Renal cortex interstitium (tissue), 11 donors: ENCODE measurements around the gene MAPKAP1. TPM values are rescaled to one million over a fixed set of nuclear protein-coding genes. Genes with fewer than 3 reads are reported as not detected.

Experiments used
- DNase-seq, 11 donors: peaks; one replicate each; pipeline ENCODE4 v3.0.0-alpha.2; 2013; ENCODE audit warnings: low read depth in 9 of 11, low spot score in 4 of 11; ENCODE audit errors: extremely low read depth in 1 of 11
- polyA plus RNA-seq, 3 donors: library from polyadenylated mRNA; unstranded; fragments of 120-200 nt; gene quantifications; one replicate each; pipeline ENCODE4 v1.2.1, GENCODE V29; 2013; ENCODE audit not compliant: insufficient read length in 3 of 3

The MAPKAP1 gene
- polyA plus RNA-seq, 3 donors = 65.3 to 77.1 (median 71.6) TPM

DNA sequence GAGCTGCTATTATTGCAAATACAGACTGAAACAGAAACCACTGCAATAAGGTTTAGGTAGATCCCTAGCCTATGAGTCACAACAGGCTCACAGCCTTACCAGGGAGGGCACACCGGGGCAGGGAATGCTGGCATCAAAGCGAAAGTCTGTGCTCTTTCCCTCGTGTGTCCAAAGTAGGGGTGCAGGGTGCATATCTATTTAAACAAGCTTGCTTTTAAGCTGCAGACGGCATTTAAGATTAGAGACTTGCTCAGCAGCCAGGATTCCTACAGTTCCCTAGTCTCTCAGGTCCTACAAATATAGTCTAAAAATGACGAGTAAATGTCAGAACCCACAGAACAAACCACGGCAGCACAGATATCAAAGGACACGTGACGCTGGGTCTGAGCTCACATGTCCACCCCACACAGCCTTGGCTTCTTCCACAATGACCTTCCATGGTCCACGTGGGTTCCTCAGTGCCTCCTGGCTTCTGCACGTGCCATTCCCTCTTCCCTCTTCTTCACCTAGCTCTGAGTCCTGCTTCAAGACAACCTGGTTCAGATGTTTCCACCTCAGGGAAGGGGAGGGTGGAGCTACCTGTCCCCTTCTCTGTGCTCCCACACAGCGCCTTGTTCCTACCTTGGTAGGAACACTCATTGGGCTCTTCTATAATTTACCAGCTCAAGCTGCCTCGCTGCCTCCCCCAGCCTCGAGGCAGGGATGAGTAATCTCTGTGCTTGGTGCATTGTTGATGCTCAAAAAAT, 193.2 kb downstream of the MAPKAP1 start:
- DNase-seq = no peak

GRCh38 chr9:125513303-125513667, 193.7 kb downstream of the MAPKAP1 start:
- DNase-seq = no peak

DNA sequence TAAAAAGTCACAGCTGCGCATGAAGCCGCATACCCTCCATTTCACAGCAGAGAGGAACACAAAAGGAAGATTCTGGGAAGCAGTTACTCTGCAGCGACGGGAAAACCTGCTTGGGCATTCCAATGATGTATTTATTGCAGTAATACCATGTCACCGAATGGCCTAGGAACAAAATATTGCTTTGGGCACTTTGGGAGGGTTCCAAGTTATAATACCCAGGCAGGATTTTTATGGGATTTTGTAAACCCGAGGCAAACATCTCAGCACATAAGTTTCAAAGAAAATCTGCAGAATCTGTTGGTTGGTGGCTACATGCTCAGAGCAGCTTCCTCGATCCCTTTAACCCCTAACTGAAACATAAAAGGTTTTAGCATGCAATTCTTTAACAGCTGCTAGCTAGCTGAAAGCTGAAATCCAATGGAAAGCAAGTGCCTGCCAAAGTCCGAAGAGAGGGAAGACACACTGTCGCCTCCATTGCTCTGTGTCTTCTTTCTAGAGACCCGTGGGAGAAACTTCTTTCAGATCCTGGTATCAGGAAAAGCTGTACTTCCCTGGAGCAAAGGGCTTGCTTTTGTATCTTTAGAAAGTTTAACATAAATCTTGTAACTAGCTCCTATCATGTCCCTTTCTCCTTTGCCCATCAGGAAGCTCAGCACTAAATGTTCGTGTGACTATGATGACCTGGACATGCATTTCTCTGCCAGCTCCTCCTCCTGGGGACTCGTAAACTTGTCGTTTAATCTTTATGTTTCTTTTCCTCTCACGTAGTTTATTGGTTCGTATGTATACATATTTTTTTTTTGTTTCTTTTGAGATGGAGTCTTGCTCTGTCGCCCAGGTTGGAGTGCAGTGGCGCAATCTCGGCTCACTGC, 195.0 kb downstream of the MAPKAP1 start:
- no peak for DNase-seq

- DNase-seq = no peak
These were observed 196.0 kb downstream of the MAPKAP1 start for GRCh38 chr9:125510980-125511379.

DNA sequence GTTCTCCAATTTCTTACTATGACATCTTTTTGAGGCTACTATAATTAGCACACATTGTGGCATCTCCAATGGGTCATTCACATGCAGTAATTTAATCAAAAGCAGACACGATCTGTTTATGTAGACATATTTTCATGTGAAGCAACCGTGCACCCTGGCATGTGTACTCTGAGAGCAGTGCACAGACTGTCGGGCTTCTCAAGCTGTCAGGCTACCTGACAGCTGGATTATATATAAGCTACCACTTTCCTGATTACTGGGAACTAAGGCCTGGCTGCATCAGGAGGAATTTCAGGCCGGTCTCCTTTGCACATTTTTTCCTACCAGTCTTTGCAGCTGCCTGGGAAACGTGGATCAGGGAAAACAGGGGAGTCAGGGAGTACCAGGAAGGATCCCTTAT, 197.5 kb downstream of the MAPKAP1 start:
- DNase-seq = no peak

GRCh38 chr9:125508249-125508648, 198.8 kb downstream of the MAPKAP1 start:
- DNase-seq = no peak

GRCh38 chr9:125507226-125507625, 199.8 kb downstream of the MAPKAP1 start:
- no peak for DNase-seq

- peak in 1 of 11 donors; percentile 34 for DNase-seq
These were observed 201.0 kb downstream of the MAPKAP1 start for GRCh38 chr9:125505988-125506438.

DNA sequence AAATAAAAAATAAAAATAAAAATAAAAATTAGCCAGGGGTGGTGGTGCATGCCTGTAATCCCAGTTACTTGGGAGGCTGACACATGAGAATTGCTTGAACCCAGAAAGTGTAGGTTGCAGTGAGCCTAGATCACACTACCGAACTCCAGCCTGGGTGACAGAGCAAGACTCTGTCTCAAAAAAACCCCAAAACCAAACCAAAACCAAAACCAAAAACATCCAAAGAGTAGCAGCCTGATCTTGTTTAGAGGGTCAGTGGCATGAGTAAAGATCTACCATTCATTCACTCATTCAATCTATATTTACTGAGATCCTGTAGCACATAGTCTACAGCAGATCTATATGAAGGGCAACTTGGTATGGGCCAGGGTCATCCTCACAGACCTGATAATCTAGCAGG, 202.4 kb downstream of the MAPKAP1 start:
- DNase-seq = no peak

- no peak for DNase-seq
These were observed 209.1 kb downstream of the MAPKAP1 start for GRCh38 chr9:125497906-125498305.

DNA sequence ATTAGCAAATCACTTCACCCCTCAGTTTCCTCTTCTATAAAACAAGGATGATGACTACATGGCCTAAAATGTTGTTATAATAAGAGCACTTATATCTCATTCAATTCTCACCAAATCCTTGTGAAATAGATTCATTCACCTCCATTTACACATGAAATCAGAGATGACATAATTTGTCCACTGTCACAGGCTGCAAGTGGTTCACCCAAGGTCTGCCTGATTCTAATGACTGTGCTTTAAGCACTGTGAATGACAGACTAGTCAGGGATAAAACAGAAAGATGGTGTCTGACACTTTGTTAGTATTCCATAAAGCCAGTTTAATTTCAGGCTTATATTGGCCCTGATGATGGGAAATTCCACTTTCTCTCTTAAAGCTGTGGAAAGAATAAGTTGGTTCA, 209.5 kb downstream of the MAPKAP1 start:
- DNase-seq = no peak

DNA sequence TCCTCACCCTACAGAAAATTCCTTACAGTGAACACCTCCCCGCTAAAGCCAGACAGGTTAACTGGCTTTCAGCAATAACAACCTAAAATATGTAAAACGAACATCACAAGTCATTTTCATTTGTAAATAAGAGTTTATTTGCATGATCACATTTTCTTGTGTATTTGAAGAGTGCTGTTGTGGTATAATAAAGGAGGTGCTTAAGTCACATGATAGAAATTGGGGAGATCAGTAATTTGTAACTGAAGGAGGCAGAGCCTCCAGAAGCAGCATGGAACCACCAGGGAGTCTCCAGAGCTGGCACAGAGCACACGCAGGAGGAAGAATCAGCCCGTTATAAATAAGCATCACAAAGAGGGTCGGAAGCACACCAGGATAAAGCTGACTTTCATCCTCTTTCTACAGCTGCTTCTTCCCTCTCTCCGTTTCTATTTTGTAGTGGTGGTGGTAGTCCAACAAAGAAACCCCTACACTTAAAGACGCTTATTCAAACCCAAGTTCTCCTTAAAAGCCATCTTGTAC, 210.6 kb downstream of the MAPKAP1 start:
- no peak for DNase-seq

DNA sequence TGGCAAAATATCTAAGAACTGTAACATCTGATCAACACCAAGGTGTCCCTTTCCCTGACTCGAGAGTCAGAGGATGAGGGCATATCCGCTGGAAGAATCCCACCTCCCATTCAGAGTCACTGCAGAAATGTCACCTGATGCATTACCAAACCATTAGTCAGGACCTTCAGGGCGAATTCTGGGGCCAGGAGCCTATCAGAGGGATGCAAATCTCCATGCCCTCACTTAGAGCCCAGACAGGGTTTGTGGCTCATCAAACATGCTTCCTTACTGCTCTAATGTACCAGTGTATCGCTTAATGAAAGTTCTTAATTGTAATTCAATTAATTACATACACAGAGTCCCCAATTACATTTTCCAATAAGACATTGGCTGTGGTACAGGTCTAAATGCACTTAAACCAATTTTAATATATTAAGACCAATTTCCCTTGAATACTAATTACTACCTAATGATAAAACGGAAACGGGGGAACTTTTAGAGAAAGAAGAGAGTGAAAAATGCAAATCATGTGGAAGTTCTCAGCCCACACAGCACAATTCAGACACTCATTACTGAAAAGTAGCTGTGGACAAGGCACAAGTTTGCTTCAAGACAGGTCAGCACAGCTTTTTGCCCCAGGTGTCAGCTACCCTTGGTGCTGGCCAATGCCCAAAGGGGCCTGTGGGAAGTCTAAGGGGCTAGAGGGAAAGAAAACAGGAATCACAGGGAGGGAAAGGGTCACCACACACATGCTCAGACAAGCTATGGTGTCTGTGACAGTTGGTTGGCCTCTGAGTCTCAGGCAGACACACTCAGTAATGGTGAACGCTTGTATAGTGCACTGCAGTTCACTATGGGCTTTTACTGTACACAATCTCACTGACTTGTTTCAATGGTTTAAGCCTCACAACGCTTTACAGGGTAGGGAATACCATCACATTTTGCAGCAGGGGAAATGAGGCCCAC, 211.6 kb downstream of the MAPKAP1 start:
- no peak for DNase-seq

DNA sequence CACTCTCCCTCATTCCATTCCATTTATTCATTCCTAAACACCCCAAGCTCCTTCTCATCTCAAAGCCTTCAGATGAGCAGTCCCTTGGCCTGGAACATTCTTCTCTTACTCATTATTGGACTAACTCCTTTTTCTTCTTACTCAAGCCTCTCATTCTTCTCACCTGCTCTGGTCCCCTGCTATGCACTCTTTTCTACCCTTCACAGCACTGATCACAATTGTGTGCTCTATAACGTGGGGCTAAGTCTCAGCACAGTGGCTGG, 212.4 kb downstream of the MAPKAP1 start:
- no peak for DNase-seq

DNA sequence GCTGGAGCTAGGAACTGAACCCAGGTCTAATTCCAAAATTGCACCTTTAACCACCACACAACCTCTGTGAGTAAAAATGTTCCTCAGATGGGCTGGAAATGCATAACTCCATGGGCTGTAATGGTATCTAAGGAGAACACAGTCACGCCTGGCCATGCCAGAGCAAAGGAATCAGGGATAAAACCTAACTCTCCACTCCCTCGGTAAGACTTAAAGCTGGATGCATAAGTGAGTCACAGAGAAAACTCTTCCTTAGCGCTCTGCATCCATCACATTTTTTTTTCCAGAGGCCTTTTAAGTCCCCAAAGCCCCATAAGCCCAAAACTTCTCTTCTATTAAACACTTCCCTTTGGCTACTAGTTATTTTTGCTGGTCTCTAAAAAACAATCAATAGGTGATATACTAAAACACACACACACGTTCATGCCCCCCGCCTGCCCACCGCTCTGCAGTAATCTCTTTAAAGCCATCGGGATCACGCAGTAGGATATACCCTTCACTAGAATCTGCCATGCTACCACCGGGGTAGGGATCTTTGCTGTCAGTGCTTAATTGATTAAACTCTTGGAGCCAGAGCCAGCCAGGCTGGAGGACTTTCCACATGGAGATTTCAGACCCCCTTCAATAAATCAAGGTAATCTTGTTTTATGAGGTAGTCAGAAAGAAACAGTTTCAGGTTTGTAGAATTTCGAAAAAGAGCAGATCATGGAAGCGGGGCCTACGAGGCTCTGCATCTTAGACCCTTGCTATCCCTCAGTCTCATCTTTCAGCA, 212.9 kb downstream of the MAPKAP1 start:
- no peak for DNase-seq

GRCh38 chr9:125493384-125493783, 213.6 kb downstream of the MAPKAP1 start:
- DNase-seq = no peak

GRCh38 chr9:125492719-125493118, 214.3 kb downstream of the MAPKAP1 start:
- no peak for DNase-seq

DNA sequence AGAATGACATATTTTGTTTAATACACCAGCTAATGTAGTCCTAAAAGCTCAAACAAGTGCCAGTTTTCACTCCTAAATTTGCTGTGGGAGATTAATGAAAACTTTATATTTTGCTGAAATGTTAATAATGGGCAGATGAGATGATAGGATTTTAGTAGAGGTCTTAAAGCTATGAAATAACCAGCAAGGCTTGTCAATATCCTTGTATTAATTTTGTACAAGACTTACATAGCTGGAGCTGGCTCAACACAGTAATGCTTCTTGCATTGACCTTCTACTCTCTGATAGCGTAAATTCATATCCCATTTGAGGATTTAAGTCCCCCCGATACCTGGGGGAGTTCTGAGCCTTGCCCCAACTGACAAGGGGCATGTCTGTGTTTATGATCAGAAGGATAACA, 219.2 kb downstream of the MAPKAP1 start:
- no peak for DNase-seq

- DNase-seq = no peak
These were observed 220.4 kb downstream of the MAPKAP1 start for GRCh38 chr9:125486576-125486975.
